OCI-M1 (cell line): ENCODE measurements around the gene RHBG.
"Not testable (repeated sequence)": the region's sequence is repeated elsewhere in the genome, so short reads cannot be mapped to it uniquely, and the experiment has no call there.

Source experiments
- DNase-seq: peaks from one replicate; lab custom pipeline; 2025; lab: John Stamatoyannopoulos, UW

RHBG gene, protein sequence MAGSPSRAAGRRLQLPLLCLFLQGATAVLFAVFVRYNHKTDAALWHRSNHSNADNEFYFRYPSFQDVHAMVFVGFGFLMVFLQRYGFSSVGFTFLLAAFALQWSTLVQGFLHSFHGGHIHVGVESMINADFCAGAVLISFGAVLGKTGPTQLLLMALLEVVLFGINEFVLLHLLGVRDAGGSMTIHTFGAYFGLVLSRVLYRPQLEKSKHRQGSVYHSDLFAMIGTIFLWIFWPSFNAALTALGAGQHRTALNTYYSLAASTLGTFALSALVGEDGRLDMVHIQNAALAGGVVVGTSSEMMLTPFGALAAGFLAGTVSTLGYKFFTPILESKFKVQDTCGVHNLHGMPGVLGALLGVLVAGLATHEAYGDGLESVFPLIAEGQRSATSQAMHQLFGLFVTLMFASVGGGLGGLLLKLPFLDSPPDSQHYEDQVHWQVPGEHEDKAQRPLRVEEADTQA

GRCh38 chr1:156368889-156369684 is at the start of gene RHBG:
RHBG (plus strand) TSS chr1:156369211; CDS start chr1:156369250, 39 bp downstream.
- peak; percentile 35 for DNase-seq

- DNase-seq: peak; percentile 61
These were observed 49.3 kb upstream of the RHBG start for GRCh38 chr1:156319664-156320063.

DNA sequence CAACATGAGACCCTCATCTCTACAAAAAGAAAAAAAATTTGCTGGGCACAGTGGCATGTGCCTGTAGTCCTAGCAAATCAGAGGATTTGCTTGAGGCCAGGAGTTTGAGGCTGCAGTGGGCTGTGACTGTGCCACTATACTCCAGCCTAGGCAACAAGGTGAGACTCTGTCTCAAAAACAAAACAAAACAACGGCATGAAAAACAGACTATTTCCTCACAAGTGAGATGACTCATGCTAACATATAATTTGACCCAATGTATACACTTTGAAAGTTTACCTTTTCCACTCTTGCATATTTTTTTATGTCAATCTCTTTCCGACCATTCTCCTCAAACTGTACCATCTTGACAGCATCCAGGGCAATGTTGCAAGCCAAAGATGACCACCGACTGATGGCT is 48.5 kb upstream of the RHBG start:
- no peak for DNase-seq

GRCh38 chr1:156323179-156323578 is 45.8 kb upstream of the RHBG start:
- not testable (repeated sequence) for DNase-seq

DNA sequence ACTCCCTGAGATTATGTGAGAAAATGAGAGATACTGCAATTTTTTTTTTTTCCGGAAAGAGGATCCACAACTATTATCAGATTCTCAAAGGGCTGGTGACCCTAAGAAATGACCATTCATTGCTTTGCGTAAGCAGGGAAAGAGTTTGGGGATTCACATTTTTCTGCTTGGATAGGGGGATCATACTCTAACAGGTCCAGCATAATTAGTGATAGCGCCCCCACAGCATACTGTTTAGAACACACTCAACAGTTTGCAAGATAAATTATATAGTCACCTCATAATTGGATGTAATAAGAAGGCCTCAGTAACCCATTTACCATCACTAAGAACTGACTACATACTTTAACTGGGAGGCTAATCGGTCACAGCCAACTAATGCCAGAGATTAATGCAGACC is 32.8 kb upstream of the RHBG start:
- DNase-seq: peak; percentile 49

DNA sequence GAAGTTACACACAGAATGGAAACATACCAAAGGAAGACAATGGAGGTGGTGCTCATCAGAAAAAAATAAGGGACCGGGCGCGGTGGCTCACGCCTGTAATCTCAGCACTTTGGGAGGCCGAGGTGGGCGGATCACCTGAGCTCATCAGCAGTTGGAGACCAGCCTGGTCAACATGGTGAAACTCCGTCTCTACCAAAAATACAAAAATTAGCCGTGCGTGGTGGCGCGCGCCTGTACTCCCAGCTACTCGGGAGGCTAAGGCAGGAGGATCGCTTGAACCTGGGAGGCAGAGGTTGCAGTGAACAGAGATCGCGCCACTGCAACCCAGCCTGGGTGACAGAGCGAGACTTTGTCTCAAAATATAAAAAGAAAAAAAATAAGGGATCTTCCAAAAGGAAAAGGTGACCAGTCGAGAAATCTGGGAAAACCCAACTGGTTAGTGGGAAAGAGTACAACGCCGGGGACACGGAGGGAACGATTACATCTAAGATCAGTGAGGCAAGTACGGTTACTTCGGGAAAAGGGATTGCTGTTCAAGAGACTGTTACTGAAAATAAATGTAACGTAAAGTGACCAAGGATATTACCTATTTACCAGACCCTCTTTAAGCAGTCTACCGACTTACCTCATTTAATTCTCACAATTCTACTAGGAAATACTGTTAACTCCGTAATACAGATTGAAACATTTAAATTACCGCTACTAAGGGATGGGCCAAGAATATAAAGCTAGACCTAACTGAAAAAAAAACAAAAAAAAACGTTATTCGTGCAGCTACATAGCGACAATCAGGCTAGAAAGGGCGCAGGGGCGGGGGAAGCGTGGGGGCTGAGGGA is 31.7 kb upstream of the RHBG start:
- DNase-seq: peak; percentile 61

- DNase-seq: no peak
These were observed 31.2 kb upstream of the RHBG start for GRCh38 chr1:156337888-156338179.

GRCh38 chr1:156338180-156338976 is 30.6 kb upstream of the RHBG start, which contains the start of the genes CCT3 and TSACC:
CCT3 (minus strand) TSS chr1:156338292; CDS start chr1:156338184, 108 bp downstream.
TSACC (plus strand) TSS chr1:156338526; CDS start chr1:156339758, 1,232 bp downstream.
- peak; percentile 100 for DNase-seq

GRCh38 chr1:156342166-156342955 is 26.6 kb upstream of the RHBG start:
- no peak for DNase-seq

DNA sequence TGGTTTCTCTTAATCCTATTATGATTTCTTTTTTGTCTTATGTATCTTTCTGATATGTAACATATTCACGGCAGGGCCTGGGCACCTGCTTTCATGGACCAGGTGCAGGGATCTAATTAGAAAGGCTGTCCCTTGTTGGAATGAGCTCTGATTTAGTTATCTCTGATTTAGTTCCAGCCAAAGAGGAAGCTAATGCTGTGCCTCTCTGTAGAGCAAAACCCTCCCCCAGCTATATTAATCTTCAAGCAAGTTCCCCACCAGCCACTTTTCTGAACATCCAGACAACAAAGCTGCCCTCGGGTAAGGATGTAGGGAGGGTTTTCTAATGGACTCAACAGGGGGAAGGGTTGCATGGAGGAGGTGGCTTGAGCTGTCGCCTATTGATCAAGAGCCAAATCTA is 24.6 kb upstream of the RHBG start:
- DNase-seq: peak; percentile 22

- DNase-seq: not testable (repeated sequence)
These were observed 23.0 kb upstream of the RHBG start for GRCh38 chr1:156346035-156346434.

GRCh38 chr1:156346636-156347035 is 22.4 kb upstream of the RHBG start:
- no peak for DNase-seq

- no peak for DNase-seq
These were observed 21.7 kb upstream of the RHBG start for GRCh38 chr1:156347331-156347730.

DNA sequence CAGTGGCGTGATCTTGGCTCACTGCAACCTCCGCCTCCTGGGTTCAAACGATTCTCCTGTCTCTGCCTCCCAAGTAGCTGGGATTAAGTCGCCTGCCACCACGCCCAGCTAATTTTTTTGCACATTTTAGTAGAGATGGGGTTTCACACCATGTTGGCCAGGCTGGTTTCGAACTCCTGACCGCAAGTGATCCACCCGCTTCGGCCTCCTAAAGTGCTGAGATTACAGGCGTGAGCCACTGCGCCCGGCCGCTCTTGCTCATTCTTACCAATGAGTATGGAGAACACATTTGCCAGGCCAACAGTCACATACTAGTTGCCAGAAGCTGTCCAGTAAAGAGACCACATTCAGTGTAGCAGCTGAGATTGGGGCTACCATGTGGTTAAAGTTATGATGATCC is 16.5 kb upstream of the RHBG start:
- DNase-seq: not testable (repeated sequence)

GRCh38 chr1:156356262-156356874 is 12.6 kb upstream of the RHBG start:
- no peak for DNase-seq

GRCh38 chr1:156356875-156357534 is 12.0 kb upstream of the RHBG start:
- DNase-seq: peak; percentile 75

DNA sequence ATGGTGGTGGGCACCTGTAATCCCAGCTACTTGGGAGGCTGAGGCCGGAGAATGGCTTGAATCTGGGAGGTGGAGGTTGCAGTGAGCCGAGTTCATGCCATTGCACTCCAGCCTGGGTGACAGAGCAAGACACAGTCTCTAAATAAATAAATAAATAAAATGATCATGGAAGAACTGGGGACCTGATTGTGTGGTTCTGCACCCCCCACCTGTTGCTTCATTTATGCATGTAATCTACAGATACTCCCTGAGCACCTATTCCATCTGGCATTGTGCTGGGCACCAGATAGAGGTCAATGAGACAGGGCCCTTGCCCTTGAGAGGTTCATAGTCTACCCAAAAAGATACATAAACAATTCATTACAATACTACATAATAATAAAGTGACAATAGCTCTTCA is 11.0 kb upstream of the RHBG start:
- no peak for DNase-seq

DNA sequence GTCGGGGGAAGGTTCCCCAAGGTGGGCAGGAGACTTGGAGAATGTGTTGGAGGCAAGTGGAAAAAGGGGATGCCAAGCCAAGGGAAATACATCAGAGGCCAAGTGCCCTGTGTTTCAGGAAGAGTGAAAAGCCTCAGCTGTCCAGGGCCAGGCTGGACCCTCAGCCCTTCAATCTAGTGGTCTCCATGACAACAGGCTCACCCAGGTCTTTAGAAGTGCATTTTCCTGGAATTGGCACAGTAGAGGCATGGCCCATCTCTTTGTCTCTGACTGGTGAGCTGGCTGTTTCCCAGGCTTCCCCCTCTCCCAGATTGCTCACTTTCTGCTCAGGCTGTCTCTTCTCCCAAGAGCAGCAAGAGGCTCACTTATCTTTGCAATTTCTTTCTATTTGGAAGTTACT is 10.4 kb upstream of the RHBG start:
- DNase-seq: no peak

- DNase-seq: no peak
These were observed 9.8 kb upstream of the RHBG start for GRCh38 chr1:156359249-156359648.
